Measurements from ENCODE around the gene PSMD1.

PSMD1 gene

GRCh38 chr2:231219289-231219688 is 162.6 kb downstream of the PSMD1 start:
- peak; percentile 8 for DNase-seq

GRCh38 chr2:231221761-231222160 is 165.1 kb downstream of the PSMD1 start:
- DNase-seq: no peak
